GM21390 (cell line): ENCODE measurements around the gene PTPRH.

Source experiments
- ATAC-seq: cut with Tn5 transposase; IDR thresholded peaks from one replicate; pipeline ENCODE4 v1.9.1; 2021; ENCODE audit not compliant: unreplicated experiment

PTPRH gene

GRCh38 chr19:55246462-55247451 lies 37.5 kb upstream of the PTPRH start:
- ATAC-seq: no peak

- no peak for ATAC-seq
Observed at GRCh38 chr19:55245236-55245904, 36.1 kb upstream of the PTPRH start.

DNA sequence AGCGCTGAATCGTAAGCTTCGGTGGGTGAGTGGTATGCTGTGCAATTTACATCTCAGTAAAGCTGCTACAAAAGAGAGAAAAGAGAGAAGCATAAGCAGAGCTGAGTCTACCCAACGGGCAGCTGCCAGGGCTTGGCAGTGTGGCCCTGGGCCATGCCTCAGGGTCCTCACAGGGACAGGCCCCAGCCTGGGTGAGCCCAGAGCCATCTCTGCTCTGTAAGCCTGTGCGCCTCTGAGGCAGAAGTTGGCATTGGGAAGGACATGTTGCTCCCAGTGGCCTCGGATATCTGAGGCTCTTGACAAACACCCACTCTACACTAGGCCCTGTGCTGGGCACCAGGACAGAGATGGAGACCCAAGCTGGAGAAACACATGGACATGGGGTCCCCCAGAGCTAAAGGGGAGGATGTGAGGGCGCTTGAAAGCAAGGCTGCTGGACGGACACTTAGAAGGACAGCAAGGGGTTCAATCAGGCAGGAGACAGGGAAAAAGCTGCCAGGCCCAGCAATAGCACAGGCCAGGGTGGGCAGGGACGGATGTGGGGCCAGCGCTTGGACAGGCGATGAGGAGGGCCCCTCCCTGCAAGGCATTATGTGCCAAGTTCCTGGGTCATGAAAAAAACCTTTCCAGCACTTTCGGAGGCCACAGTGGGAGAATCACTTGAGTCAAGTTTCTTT lies 34.8 kb upstream of the PTPRH start:
- no peak for ATAC-seq

GRCh38 chr19:55242517-55242916 lies 33.2 kb upstream of the PTPRH start:
- no peak for ATAC-seq

DNA sequence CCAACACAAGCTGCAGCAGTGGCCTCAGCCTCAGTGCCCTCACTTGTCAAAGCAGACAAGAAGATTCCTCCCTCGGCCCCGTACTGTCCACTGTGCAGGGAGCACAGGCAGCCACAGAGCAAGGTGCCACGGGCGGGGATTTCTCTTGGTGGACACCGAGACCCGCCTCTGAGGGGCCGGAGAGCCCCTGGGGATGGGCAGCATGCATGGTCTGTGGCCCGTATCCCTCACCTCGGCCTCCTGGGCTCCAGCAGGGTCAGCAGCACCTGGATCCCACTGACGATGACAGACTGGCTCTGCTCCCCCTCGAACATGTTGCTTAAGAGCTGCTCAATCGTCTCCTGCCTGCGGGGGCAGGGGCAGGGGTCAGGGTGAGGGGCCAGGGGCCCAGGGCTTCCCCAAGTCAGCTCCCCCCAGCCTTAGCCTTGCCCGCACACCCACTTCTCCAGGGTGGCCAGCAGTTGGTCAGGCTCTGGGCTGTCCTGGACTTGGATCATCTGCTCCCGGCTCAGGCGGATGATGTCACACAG lies 32.7 kb upstream of the PTPRH start:
- ATAC-seq: no peak

- no peak for ATAC-seq
Observed at GRCh38 chr19:55241143-55241934, 32.0 kb upstream of the PTPRH start.

DNA sequence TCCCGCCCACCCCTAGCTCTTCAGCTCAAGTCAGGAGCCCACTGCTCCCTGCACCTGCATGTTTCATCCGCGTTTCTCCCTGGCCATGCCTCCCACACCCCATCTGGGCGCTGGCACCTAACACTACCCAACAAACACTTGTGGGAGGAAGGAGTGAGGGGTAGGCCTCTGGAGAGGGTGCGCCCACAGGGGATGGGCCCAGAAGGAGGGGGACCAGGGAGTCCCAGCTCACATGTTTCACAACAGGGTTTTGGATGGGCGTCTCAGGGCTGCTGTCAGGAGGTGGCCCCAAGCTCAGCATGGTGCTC lies 31.4 kb upstream of the PTPRH start:
- no peak for ATAC-seq

GRCh38 chr19:55239004-55239403 lies 29.7 kb upstream of the PTPRH start:
- no peak for ATAC-seq

DNA sequence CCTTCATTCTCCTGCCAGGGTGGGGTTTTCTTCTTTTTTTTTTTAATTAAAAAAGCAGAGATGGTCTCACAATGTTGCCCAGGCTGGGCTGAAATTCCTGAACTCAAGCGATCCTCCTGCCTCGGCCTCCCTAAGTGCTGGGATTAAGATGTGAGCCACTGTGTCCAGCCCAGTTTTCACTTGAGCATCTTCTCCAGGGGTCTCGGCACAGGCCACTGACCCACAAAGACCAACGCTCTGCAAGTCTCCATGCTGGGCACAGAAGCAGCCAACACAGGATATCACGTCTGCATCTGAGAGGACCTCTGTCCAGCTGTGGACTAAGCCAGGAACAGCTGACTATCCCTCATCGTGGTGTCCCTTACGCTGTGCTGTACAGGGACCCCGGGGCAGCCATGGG lies 28.7 kb upstream of the PTPRH start:
- ATAC-seq: no peak

- no peak for ATAC-seq
Observed at GRCh38 chr19:55232986-55233385, 23.7 kb upstream of the PTPRH start.

DNA sequence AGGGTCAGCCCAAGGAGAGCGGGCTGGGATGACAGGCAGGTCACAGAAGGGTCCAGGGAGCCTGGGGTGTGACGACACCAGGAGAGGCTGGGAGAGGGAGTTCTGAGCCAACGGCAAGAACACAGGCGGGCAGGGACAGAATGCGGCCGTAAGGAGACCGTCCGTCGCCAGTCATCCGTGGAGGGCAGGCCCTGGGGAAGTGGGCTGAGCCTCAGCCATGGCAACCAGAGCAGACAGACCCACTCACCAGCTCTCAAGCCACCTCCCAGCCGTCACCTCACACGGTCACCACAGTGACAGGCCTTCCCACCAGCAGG lies 22.9 kb upstream of the PTPRH start:
- ATAC-seq: no peak

DNA sequence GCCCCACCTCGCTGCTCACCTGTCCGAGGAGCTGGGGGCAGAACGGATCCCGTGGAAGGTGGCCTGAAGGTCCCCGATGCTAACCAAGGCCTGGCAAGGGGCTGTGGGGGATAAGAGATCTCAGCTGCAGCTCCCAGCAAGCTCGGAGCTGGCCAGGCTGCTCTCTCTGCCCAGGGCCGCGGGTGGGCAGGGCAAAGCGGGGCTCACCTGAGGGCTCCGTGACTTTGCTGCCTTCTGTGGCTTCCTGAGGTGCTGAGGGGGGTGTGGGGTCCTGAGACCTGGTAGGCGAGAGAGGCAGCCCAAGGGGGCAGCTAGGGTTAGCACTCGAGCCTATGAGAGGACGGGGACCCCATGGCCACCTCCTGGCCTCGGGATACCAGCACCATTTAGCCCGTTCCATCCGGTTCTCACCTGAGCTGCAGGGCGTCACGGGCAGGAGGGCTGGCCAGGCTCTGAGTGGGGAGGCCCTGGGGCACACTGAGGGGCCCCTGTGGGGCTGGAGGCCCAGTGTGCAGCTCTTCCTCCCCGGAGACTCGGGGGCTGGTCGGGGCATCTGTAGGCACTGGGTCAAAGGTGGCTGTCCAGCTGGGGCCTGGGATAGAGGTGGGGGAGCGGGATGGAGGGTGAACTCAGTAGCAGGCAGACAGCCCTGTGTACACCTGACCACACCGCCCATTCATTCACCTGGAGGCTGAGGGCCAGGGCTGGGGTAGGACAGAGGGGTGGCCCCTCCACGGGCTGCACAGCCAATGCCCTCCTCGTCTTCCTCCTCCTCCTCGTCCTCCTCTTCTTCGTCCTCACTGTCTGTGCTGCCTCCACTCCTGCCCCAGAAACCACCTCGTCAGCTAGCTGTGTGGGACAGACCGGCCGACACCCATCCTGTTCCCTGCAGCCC lies 22.3 kb upstream of the PTPRH start:
- ATAC-seq: no peak

GRCh38 chr19:55230780-55231179 lies 21.5 kb upstream of the PTPRH start:
- no peak for ATAC-seq

- ATAC-seq: no peak
Observed at GRCh38 chr19:55230329-55230728, 21.0 kb upstream of the PTPRH start.

GRCh38 chr19:55229789-55230182 lies 20.5 kb upstream of the PTPRH start:
- no peak for ATAC-seq

DNA sequence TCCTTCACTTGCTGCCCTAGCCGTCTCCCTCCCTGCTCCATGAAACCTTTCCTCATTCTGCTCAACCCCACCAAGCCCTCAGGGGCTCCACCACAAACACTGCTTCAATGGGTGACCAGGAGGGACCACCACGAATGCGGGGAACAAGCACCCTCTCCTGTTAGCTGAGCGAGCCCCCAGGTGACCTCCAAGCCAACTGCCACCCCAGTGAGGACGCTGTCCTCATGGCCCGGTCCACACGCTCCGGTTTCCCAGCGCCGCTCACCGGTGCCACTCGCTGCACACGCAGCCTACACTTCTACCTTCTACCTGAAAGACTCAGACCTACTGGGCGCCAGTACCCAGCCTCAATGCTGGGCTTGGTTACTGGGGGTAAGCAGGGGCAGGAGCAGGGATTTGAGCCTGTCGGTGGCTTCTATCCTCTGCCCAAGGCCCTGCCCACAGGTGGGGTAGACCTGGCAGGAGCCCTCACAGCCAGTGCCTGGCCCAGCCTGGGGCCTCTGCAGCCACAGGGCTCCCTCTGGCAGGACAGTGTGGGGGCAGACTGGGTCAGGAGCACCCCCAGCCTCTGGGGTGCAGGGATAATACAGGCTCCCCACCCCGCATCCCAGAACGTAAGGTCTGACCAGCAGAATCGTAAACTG lies 20.0 kb upstream of the PTPRH start:
- ATAC-seq: no peak

DNA sequence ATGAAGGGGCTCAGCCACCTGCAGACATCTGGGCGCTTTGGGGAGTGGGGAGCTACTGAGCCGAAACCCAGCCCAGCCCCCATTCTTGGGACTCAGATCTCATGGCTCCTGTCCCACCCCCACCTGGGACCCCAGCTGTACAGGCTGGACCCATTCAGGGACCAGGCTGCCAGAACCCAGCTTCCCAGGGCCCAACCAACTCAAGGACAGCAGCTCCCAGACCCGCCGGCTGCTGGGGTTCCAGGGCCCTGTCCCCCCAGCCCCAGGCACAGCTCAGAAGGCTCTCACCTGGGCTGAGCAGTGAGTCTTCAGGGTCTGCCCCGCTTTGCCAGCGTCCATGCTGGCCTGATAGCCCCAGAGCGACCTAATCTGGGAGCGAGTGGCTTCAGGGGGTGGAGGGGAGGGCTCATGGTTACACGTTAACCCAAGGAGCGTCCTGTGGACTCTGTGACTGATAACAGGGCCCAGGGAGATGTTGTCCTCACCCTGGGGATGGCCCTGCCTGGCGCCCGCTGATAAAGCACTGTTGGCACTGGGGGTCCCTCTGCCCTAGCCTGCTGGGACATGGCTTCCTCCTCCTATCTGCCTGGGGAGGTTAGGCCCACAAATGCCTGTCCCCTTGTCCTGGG lies 19.2 kb upstream of the PTPRH start, which contains the start of gene TMEM86B:
Gene TMEM86B (minus strand): TSS at position 361 of the 629 bp plus-strand sequence. CDS start 22 bp downstream, at position 339.
- no peak for ATAC-seq

- ATAC-seq: no peak
Observed at GRCh38 chr19:55228015-55228391, 18.7 kb upstream of the PTPRH start.
